ENCODE measurements around the gene PRSS22. TPM values are rescaled to one million over a fixed set of nuclear protein-coding genes. Genes with fewer than 3 reads are reported as not detected.

Gene PRSS22
- total RNA-seq, 1 donor from 2014 or later = 41.2 TPM

GRCh38 chr16:2816751-2817339, 41.1 kb downstream of the PRSS22 start, which contains the start of gene PRSS21:
PRSS21 (plus strand) TSS chr16:2817237; CDS start chr16:2817269, 32 bp downstream.
- DNase-seq (ENCODE audit: low spot score) = no peak

- DNase-seq (ENCODE audit: low spot score) = no peak
Measured at GRCh38 chr16:2815299-2815771, 42.6 kb downstream of the PRSS22 start.

GRCh38 chr16:2814551-2815298, 43.2 kb downstream of the PRSS22 start:
- DNase-seq (ENCODE audit: low spot score) = no peak

- no peak for DNase-seq (ENCODE audit: low spot score)
Measured at GRCh38 chr16:2813771-2814221, 44.2 kb downstream of the PRSS22 start.

GRCh38 chr16:2811703-2812471, 46.1 kb downstream of the PRSS22 start:
- DNase-seq (ENCODE audit: low spot score) = no peak

- no peak for DNase-seq (ENCODE audit: low spot score)
Measured at GRCh38 chr16:2810651-2811050, 47.3 kb downstream of the PRSS22 start.

- DNase-seq (ENCODE audit: low spot score) = no peak
Measured at GRCh38 chr16:2809149-2809760, 48.7 kb downstream of the PRSS22 start.

GRCh38 chr16:2808181-2808580, 49.8 kb downstream of the PRSS22 start:
- DNase-seq (ENCODE audit: low spot score) = no peak

GRCh38 chr16:2806286-2806685, 51.7 kb downstream of the PRSS22 start:
- no peak for DNase-seq (ENCODE audit: low spot score)

- DNase-seq (ENCODE audit: low spot score) = no peak
Measured at GRCh38 chr16:2804728-2805127, 53.2 kb downstream of the PRSS22 start.

- DNase-seq (ENCODE audit: low spot score) = no peak
Measured at GRCh38 chr16:2803545-2804195, 54.3 kb downstream of the PRSS22 start.

Other genes with a start within 250 kb of the PRSS22 start
- 17.5 TPM for gene KCTD5, start 175.6 kb downstream of the PRSS22 start, total RNA-seq
- gene PRSS27, start 137.9 kb downstream of the PRSS22 start, total RNA-seq = 3.1 TPM
- gene SRRM2, start 105.5 kb downstream of the PRSS22 start, total RNA-seq = 669 TPM
- gene ELOB, start 80.9 kb downstream of the PRSS22 start, total RNA-seq = 274 TPM
- gene PRSS33, start 70.6 kb downstream of the PRSS22 start, total RNA-seq = not detected
- gene PRSS41, start 59.7 kb downstream of the PRSS22 start, total RNA-seq = not detected
- 1.3 TPM for gene PRSS21, start 40.9 kb downstream of the PRSS22 start, total RNA-seq
- gene ZG16B, start 27.9 kb downstream of the PRSS22 start, total RNA-seq = 31.8 TPM
- gene FLYWCH2, start 25.0 kb upstream of the PRSS22 start, total RNA-seq = 23.5 TPM
- 39.6 TPM for gene FLYWCH1, start 53.8 kb upstream of the PRSS22 start, total RNA-seq
- not detected for gene KREMEN2, start 106.1 kb upstream of the PRSS22 start, total RNA-seq
- gene PAQR4, start 111.2 kb upstream of the PRSS22 start, total RNA-seq = 4.5 TPM
- 2.2 TPM for gene PKMYT1, start 122.3 kb upstream of the PRSS22 start, total RNA-seq
- 0.42 TPM for gene CLDN9, start 154.8 kb upstream of the PRSS22 start, total RNA-seq
- not detected for gene CLDN6, start 160.0 kb upstream of the PRSS22 start, total RNA-seq
- gene TNFRSF12A, start 162.2 kb upstream of the PRSS22 start, total RNA-seq = 27.7 TPM
- gene HCFC1R1, start 165.8 kb upstream of the PRSS22 start, total RNA-seq = 46.3 TPM
- 29.8 TPM for gene THOC6, start 165.9 kb upstream of the PRSS22 start, total RNA-seq
- gene BICDL2, start 178.8 kb upstream of the PRSS22 start, total RNA-seq = 94.3 TPM
- gene MMP25, start 188.4 kb upstream of the PRSS22 start, total RNA-seq = 0.78 TPM
- 13.7 TPM for gene IL32, start 207.5 kb upstream of the PRSS22 start, total RNA-seq
- not detected for gene ZSCAN10, start 241.1 kb upstream of the PRSS22 start, total RNA-seq

Data from ureter (tissue), 1 donor.